ENCODE measurements around the gene TFDP2.
"Not testable (repeated sequence)": the region's sequence is repeated elsewhere in the genome, so short reads cannot be mapped to it uniquely, and the experiment has no call there.

TFDP2 gene

GRCh38 chr3:142148792-142149672 is at the start of gene TFDP2:
Gene TFDP2 (minus strand): TSS chr3:142149544. CDS start chr3:142101749, 47,795 bp downstream.
- peak; percentile 96 for DNase-seq

- no peak for DNase-seq
Observed at GRCh38 chr3:142188846-142189245, 39.5 kb upstream of the TFDP2 start.

DNA sequence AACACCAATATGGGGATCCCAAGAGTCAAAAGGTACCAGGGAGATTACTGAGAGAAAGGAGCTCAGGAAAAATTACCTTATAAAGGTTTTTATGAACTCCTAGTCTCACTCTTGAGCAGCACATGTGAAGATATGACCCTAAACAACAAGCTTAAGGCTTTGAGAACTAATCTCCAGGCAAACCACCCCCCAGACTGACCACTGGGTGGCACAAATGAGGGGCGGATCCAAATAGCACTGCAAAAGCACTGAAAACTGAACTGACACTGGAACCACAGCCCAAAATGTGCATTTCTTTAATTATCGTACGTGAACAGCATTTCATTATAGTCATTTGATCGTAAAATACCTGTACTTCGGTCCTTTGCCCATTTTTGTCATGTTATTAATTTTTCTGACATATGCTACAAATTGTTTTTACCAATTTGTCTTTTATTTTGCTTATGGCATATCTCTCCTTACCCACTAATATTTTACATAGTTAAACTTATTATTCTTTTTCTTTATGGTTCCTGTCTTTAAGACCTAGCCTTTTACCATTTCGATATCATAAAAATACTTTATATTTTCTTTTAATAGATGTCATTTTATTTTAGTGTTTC is 31.5 kb upstream of the TFDP2 start:
- peak; percentile 20 for DNase-seq

- DNase-seq = no peak
Observed at GRCh38 chr3:142175478-142175877, 26.1 kb upstream of the TFDP2 start.

- no peak for DNase-seq
Observed at GRCh38 chr3:142174559-142174958, 25.2 kb upstream of the TFDP2 start.

DNA sequence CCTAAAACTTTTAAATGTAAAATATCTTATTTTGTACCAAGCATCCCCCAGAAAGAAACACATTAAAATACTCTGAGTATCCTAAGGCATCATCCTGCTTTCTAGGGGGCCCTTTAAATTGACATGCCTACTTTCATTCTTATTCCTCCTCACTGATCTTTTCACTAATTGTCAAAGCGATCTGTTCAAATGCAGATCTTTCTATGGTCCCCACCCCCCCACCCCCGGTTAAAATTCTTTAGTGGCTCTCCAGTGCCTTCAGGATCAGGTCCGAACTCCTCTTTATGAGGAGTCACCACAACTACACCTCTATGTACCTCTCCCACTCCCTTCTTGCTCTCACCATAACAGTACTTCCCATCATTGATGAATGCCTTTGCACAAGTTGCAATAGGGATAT is 19.2 kb upstream of the TFDP2 start:
- DNase-seq = no peak

DNA sequence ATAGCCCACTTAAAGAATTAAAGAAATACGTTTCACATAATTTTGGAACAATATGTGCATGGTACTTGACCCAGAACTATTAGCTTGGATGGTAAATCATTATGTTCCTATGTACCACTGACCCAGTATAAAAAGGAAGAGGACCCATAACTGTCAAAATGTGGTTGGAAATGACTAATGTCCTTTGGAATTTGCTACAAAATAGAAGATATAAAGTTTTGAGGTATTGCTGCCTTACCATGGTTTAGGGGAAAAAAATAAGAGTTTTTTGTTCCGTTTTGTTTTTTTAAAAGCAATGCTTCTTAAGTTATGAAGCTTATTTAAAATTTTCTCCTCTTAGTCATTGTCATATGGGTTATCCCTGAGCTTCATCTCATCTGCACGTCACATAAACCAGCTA is 15.8 kb upstream of the TFDP2 start:
- no peak for DNase-seq

- no peak for DNase-seq
Observed at GRCh38 chr3:142159083-142159740, 9.9 kb upstream of the TFDP2 start.

DNA sequence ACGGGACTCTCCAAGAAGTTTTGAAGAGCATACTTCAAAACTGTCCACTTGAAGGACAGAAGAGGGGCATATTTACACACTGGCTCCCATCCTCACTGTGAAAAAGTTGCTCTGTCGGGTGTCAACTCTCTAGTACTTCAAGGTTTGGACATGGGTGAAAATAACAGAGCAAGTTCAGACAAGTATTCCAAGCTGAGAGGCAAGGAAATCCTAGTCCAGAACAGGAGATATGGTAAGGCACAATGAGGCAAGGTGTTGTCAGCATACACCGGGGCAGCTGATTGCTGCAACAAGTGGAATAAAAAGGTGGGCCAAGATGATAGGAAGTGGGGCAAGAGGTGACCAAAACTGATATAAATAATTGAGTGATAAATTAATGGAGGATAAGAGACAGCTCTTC is 4.8 kb upstream of the TFDP2 start:
- DNase-seq = no peak

DNA sequence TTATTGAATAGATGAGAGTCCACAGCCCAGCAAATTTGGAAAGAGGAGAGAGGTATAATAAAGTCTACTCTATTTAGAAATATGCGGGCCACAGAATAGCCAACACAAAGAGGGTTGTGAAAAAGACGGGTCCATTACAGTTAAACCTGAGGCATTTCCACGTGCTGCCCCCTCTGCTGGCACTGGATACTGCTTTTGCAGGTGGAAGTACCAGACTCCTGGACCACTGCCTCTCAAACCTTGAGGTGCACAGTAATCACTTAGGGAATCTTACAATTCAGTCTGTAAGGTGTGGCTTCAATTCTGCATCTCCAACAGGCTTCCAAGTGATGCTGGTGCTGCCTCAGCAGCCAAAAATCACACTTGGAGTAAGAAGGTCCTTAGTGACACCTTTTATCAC is 3.0 kb upstream of the TFDP2 start:
- DNase-seq = peak; percentile 28

GRCh38 chr3:142151828-142152227 is 2.5 kb upstream of the TFDP2 start:
- DNase-seq = no peak

- no peak for DNase-seq
Observed at GRCh38 chr3:142151240-142151639, 1.9 kb upstream of the TFDP2 start.

GRCh38 chr3:142150271-142150670 is 927 bp upstream of the TFDP2 start:
- no peak for DNase-seq

- no peak for DNase-seq
Observed at GRCh38 chr3:142149673-142149992, 289 bp upstream of the TFDP2 start.

- peak; percentile 24 for DNase-seq
Observed at GRCh38 chr3:142148044-142148791, 1.1 kb downstream of the TFDP2 start.

- DNase-seq = not testable (repeated sequence)
Observed at GRCh38 chr3:142144587-142144986, 4.8 kb downstream of the TFDP2 start.

DNA sequence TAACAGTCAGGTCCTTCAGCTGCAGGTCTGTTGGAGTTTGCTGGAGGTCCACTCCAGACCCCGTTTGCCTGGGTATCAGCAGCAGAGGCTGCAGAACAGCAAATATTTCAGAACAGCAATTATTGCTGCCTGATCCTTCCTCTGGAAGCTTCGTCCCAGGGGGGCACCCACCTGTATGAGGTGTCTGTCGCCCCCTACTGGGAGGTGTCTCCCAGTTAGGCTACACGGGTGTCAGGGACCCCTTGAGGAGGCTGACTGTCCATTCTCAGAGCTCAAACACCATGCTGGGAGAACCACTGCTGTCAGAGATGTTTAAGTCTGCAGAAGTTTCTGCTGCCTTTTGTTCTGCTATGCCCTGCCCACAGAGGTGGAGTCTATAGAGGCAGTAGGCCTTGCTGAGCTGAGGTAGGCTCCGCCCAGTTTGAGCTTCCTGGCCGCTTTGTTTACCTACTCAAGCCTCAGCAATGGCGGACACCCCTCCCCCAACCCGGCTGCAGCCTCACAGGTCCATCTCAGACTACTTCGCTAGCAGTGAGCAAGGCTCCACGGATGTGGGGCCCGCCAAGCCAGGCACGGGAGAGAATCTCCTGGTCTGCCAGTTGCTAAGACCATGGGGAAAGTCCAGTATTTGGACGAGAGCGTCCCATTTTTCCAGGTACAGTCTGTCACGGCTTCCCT is 8.6 kb downstream of the TFDP2 start:
- DNase-seq = not testable (repeated sequence)

DNA sequence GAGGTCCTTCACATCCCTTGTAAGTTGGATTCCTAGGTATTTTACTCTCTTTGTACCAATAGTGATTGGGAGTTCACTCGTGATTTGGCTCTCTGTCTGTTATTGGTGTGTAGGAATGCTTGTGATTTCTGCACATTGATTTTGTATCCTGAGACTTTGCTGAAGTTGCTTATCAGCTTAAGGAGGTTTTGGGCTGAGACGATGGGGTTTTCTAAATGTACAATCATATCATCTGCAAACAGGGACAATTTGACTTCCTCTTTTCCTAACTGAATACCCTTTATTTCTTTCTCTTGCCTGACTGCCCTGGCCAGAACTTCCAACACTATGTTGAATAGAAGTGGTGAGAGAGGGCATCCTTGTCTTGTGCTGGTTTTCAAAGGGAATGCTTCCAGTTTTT is 12.3 kb downstream of the TFDP2 start:
- not testable (repeated sequence) for DNase-seq

- DNase-seq = no peak
Observed at GRCh38 chr3:142134799-142135325, 14.5 kb downstream of the TFDP2 start.

GRCh38 chr3:142129516-142130171 is 19.7 kb downstream of the TFDP2 start:
- DNase-seq = no peak

- DNase-seq = no peak
Observed at GRCh38 chr3:142127941-142128658, 21.2 kb downstream of the TFDP2 start.
